GM12878 (cell line): ENCODE measurements around the gene GIMD1. TPM values are rescaled to one million over a fixed set of nuclear protein-coding genes. Genes with fewer than 3 reads are reported as not detected.

Source experiments
- BACH1 ChIP-seq: fragments of 450-650 bp; IDR thresholded peaks from 2 replicates; pipeline ENCODE4 v1.6.1; 2017; ENCODE audit warnings: mild to moderate bottlenecking, borderline replicate concordance
- NBN ChIP-seq: fragments of 450-650 bp; IDR thresholded peaks from 2 replicates; pipeline ENCODE4 v1.6.1; 2016
- PAX5 ChIP-seq: IDR thresholded peaks from 2 replicates; pipeline ENCODE4 v1.6.1; 2011; ENCODE audit warnings: low read depth, low read length, borderline replicate concordance
- polyA plus RNA-seq, 11 experiments: library from polyadenylated mRNA; depleted of rRNA in 4 of 11; unstranded in 6 of 11; stranded (reverse) in 5 of 11; fragments of >200 nt; fragmentation: Nextera tagmentation in 4 of 11; fragmentation: Illumina TruSeq in 1 of 11; extraction: Ambion mirVana in 4 of 11; extraction: Trizol in 1 of 11; gene quantifications; 1 replicate in 1 of 11; 2 replicates in 10 of 11; pipeline versions ENCODE4 v1.2.1 to v1.2.3, GENCODE V29; 2011 to 2016; ENCODE audit warnings: inconsistent platforms in 2 of 11, missing spikeins in 2 of 11, low read depth in 1 of 11
- total RNA-seq, 4 experiments: library from RNA; depleted of rRNA in 3 of 4; stranded (reverse); fragments of >200 nt in 3 of 4; fragmentation: Illumina TruSeq in 1 of 4; extraction: Trizol in 1 of 4; gene quantifications; 2 replicates each; pipeline versions ENCODE4 v1.2.1 to v1.2.3, GENCODE V29; 2013 to 2021
- TF ChIP-seq, protein P1 (sequence below): fragments of 450-650 bp; IDR thresholded peaks from 2 replicates; pipeline ENCODE4 v1.6.1; 2018; ENCODE audit warnings: mild to moderate bottlenecking, low read depth, moderate library complexity; ENCODE audit not compliant: partially characterized antibody
- TF ChIP-seq, protein P2 (sequence below): IDR thresholded peaks from 2 replicates; pipeline ENCODE4 v1.6.1; 2012; ENCODE audit warnings: low read depth, low read length, improper control_type of control experiment
- TF ChIP-seq, protein P3 (sequence below): fragments of 450-650 bp; IDR thresholded peaks from 2 replicates; pipeline ENCODE4 v1.6.1; 2017; ENCODE audit warnings: mild to moderate bottlenecking, moderate library complexity

Gene GIMD1
- total and polyA plus RNA-seq, 10 of the 15 experiments (the other 5 are each of a cell fraction or from before 2014, with no cell fraction given), result 0.14 TPM; not detected in 9

DNA sequence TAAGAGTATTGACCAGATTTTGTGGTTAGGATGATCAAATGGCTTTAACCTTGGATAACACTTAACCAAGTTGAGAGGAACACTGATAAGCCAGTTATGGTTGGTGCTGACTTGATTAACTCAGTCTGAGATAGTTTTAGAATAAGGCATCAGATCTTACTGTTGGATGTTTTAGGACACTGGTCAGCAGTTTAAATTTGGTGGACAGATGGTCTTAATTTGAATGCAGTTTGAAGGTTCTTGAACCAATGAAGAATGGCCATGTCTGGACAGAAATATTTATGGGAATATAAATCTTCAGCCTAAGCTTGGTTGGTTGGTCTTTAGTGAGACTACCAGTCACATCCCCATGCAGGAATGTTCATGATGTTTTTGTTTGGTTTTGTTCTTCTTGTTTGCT is 2.6 kb upstream of the GIMD1 start (continued):
- TF ChIP-seq, protein P1, sequence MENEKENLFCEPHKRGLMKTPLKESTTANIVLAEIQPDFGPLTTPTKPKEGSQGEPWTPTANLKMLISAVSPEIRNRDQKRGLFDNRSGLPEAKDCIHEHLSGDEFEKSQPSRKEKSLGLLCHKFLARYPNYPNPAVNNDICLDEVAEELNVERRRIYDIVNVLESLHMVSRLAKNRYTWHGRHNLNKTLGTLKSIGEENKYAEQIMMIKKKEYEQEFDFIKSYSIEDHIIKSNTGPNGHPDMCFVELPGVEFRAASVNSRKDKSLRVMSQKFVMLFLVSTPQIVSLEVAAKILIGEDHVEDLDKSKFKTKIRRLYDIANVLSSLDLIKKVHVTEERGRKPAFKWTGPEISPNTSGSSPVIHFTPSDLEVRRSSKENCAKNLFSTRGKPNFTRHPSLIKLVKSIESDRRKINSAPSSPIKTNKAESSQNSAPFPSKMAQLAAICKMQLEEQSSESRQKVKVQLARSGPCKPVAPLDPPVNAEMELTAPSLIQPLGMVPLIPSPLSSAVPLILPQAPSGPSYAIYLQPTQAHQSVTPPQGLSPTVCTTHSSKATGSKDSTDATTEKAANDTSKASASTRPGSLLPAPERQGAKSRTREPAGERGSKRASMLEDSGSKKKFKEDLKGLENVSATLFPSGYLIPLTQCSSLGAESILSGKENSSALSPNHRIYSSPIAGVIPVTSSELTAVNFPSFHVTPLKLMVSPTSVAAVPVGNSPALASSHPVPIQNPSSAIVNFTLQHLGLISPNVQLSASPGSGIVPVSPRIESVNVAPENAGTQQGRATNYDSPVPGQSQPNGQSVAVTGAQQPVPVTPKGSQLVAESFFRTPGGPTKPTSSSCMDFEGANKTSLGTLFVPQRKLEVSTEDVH, result no peak
- TF ChIP-seq, protein P2, sequence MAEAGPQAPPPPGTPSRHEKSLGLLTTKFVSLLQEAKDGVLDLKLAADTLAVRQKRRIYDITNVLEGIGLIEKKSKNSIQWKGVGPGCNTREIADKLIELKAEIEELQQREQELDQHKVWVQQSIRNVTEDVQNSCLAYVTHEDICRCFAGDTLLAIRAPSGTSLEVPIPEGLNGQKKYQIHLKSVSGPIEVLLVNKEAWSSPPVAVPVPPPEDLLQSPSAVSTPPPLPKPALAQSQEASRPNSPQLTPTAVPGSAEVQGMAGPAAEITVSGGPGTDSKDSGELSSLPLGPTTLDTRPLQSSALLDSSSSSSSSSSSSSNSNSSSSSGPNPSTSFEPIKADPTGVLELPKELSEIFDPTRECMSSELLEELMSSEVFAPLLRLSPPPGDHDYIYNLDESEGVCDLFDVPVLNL, result no peak
- TF ChIP-seq BACH1 (no peak), PAX5 (no peak), NBN (no peak)
- TF ChIP-seq, protein P3, sequence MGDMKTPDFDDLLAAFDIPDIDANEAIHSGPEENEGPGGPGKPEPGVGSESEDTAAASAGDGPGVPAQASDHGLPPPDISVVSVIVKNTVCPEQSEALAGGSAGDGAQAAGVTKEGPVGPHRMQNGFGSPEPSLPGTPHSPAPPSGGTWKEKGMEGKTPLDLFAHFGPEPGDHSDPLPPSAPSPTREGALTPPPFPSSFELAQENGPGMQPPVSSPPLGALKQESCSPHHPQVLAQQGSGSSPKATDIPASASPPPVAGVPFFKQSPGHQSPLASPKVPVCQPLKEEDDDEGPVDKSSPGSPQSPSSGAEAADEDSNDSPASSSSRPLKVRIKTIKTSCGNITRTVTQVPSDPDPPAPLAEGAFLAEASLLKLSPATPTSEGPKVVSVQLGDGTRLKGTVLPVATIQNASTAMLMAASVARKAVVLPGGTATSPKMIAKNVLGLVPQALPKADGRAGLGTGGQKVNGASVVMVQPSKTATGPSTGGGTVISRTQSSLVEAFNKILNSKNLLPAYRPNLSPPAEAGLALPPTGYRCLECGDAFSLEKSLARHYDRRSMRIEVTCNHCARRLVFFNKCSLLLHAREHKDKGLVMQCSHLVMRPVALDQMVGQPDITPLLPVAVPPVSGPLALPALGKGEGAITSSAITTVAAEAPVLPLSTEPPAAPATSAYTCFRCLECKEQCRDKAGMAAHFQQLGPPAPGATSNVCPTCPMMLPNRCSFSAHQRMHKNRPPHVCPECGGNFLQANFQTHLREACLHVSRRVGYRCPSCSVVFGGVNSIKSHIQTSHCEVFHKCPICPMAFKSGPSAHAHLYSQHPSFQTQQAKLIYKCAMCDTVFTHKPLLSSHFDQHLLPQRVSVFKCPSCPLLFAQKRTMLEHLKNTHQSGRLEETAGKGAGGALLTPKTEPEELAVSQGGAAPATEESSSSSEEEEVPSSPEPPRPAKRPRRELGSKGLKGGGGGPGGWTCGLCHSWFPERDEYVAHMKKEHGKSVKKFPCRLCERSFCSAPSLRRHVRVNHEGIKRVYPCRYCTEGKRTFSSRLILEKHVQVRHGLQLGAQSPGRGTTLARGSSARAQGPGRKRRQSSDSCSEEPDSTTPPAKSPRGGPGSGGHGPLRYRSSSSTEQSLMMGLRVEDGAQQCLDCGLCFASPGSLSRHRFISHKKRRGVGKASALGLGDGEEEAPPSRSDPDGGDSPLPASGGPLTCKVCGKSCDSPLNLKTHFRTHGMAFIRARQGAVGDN, result no peak
